SIG-M5 treated with dmso at 0.1 percent for 504 hours (cell line): ENCODE measurements around the gene ARMH3.
"Not testable (repeated sequence)": the region's sequence is repeated elsewhere in the genome, so short reads cannot be mapped to it uniquely, and the experiment has no call there.

Source experiments
- DNase-seq: peaks from one replicate; lab custom pipeline; 2025; ENCODE audit not compliant: unreplicated experiment; lab: John Stamatoyannopoulos, UW

ARMH3 gene

GRCh38 chr10:101987136-101987535, 68.8 kb downstream of the ARMH3 start:
- DNase-seq, result no peak

GRCh38 chr10:101986624-101986971, 69.4 kb downstream of the ARMH3 start:
- DNase-seq, result peak; percentile 34

- not testable (repeated sequence) for DNase-seq
Measured at GRCh38 chr10:101980677-101981076, 75.3 kb downstream of the ARMH3 start.

GRCh38 chr10:101974091-101974971, 81.6 kb downstream of the ARMH3 start:
- DNase-seq, result peak; percentile 57

GRCh38 chr10:101972761-101973160, 83.2 kb downstream of the ARMH3 start:
- no peak for DNase-seq

- DNase-seq, result no peak
Measured at GRCh38 chr10:101969412-101969922, 86.5 kb downstream of the ARMH3 start.

- peak; percentile 23 for DNase-seq
Measured at GRCh38 chr10:101968940-101969321, 87.0 kb downstream of the ARMH3 start.

GRCh38 chr10:101968286-101968939, 87.6 kb downstream of the ARMH3 start:
- DNase-seq, result no peak

- no peak for DNase-seq
Measured at GRCh38 chr10:101967713-101968112, 88.3 kb downstream of the ARMH3 start.

GRCh38 chr10:101967119-101967518, 88.9 kb downstream of the ARMH3 start:
- DNase-seq, result no peak

- DNase-seq, result no peak
Measured at GRCh38 chr10:101965075-101965765, 90.8 kb downstream of the ARMH3 start.

- no peak for DNase-seq
Measured at GRCh38 chr10:101961591-101962498, 94.1 kb downstream of the ARMH3 start.

- no peak for DNase-seq
Measured at GRCh38 chr10:101960879-101961395, 95.0 kb downstream of the ARMH3 start.

- no peak for DNase-seq
Measured at GRCh38 chr10:101959346-101959916, 96.5 kb downstream of the ARMH3 start.

- DNase-seq, result no peak
Measured at GRCh38 chr10:101958691-101959090, 97.3 kb downstream of the ARMH3 start.

- DNase-seq, result no peak
Measured at GRCh38 chr10:101956898-101957297, 99.1 kb downstream of the ARMH3 start.

- DNase-seq, result no peak
Measured at GRCh38 chr10:101956117-101956516, 99.9 kb downstream of the ARMH3 start.

- DNase-seq, result no peak
Measured at GRCh38 chr10:101952191-101952590, 103.8 kb downstream of the ARMH3 start.

- DNase-seq, result no peak
Measured at GRCh38 chr10:101950213-101950612, 105.8 kb downstream of the ARMH3 start.

- no peak for DNase-seq
Measured at GRCh38 chr10:101941871-101942270, 114.1 kb downstream of the ARMH3 start.
